GM13976 (cell line): ENCODE data around the gene INTS6L.

ENCODE experiments used
- DNase-seq: peaks from one replicate; pipeline ENCODE4 v3.0.0; 2012; ENCODE audit warnings: low spot score
- CTCF ChIP-seq: IDR thresholded peaks from 2 replicates; pipeline ENCODE4 v1.5.1; 2012; ENCODE audit warnings: borderline replicate concordance, mild to moderate bottlenecking; ENCODE audit not compliant: insufficient read depth; ENCODE audit errors: extremely low read depth, missing control alignments, control extremely low read depth
- in situ Hi-C: fragments of 300-500 bp; cut with MboI; formaldehyde crosslinking; loops from one replicate; pipeline ENCODE4 v1.12.0; 2022; ENCODE audit warnings: low sequenced_read_pairs, mixed read lengths, inconsistent platforms; ENCODE audit not compliant: unreplicated experiment

INTS6L gene

GRCh38 chrX:135530097-135530496, 9.6 kb downstream of the INTS6L start:
- no peak for TF ChIP-seq CTCF
- no peak for DNase-seq
- in situ Hi-C loops = no loop called here

- in situ Hi-C loops = no loop called here
- DNase-seq = no peak
- no peak for TF ChIP-seq CTCF
Measured at GRCh38 chrX:135531813-135532212, 11.4 kb downstream of the INTS6L start.

GRCh38 chrX:135535077-135535940, 14.8 kb downstream of the INTS6L start:
- TF ChIP-seq CTCF = no peak
- in situ Hi-C loops = no loop called here
- DNase-seq = no peak

GRCh38 chrX:135536877-135537276, 16.4 kb downstream of the INTS6L start:
- in situ Hi-C loops = no loop called here
- no peak for TF ChIP-seq CTCF
- DNase-seq = no peak

GRCh38 chrX:135541351-135541750, 20.9 kb downstream of the INTS6L start:
- no peak for TF ChIP-seq CTCF
- no peak for DNase-seq
- in situ Hi-C loops = no loop called here

GRCh38 chrX:135543172-135543571, 22.7 kb downstream of the INTS6L start:
- in situ Hi-C loops = no loop called here
- no peak for DNase-seq
- TF ChIP-seq CTCF = no peak
